GM18951 (cell line): Measurements from ENCODE around the gene CAPN15.

Source experiments
- POLR2A ChIP-seq: IDR thresholded peaks from 4 replicates; pipeline ENCODE4 v1.6.1; 2011; ENCODE audit warnings: mild to moderate bottlenecking; ENCODE audit not compliant: insufficient read length, insufficient read depth; ENCODE audit errors: extremely low read depth
- in situ Hi-C: fragments of 300-500 bp; cut with MboI; formaldehyde crosslinking; loops from one replicate; pipeline ENCODE4 v1.12.0; 2022; ENCODE audit warnings: low sequenced_read_pairs, mixed read lengths, inconsistent platforms; ENCODE audit not compliant: unreplicated experiment

CAPN15 gene

DNA sequence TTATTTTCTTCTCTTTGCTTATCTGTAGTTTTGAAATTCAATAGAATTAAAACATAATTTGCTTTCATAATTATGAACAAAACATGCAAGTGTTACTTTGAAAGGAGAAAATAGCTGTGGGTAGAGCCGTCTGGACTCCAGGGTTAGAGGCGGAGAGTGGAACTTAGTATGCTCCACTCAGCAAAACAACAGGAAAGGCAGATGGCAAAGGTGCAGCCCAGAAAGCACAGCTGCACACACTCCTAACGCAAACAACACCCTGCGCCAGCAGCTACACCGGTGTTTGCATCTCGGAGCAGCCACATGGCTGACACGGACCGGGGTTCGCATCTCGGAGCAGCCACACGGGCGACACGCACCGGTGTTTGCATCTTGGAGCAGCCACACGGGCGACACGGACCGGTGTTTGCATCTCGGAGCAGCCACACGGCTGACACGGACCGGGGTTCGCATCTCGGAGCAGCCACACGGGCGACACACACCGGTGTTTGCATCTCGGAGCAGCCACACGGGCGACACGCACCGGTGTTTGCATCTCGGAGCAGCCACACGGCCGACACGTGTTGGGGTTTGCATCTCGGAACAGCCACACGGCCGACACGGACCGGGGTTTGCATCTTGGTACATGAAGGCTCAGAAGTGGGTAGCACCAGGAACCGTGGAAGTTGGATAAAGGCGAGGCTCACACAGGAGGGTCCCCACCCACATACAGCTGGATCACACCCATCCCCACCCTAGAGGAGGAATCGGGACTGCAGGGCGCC lies 12.2 kb upstream of the CAPN15 start:
- TF ChIP-seq POLR2A: no peak
- in situ Hi-C loops: no loop called here

DNA sequence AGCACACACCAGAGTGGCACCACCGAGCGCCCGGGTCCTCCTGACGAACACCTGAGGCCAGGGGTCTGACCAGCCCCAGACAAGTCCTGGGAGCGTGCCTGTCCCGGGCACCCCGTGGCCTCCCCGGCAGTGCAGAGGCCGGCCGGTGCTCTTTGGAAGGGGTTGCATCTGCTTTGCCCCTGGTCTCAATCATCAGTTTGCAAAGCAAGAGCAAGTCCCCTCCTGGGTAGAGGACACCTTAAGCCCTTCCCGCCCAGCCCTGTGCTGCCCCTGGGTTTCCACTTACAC lies 11.6 kb upstream of the CAPN15 start:
- no peak for TF ChIP-seq POLR2A
- in situ Hi-C loops: no loop called here

DNA sequence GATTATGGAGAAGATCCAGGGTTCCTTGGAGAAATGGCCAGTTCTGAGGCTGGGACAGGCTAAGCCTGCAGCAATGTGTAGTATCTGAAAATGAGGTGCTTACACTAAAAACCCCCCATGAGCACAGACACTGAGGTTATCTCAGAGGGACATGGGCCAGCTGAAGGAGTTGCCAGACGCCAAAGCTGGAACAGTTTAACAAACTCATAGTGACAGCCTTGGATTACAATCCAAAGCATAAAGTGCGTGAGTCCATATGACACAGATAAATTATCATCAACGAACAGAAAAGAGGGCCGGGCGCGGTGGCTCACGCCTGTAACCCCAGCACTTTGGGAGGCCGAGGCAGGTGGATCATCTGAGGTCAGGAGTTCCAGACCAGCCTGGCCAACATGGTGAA lies 11.2 kb upstream of the CAPN15 start:
- TF ChIP-seq POLR2A: no peak
- in situ Hi-C loops: no loop called here

DNA sequence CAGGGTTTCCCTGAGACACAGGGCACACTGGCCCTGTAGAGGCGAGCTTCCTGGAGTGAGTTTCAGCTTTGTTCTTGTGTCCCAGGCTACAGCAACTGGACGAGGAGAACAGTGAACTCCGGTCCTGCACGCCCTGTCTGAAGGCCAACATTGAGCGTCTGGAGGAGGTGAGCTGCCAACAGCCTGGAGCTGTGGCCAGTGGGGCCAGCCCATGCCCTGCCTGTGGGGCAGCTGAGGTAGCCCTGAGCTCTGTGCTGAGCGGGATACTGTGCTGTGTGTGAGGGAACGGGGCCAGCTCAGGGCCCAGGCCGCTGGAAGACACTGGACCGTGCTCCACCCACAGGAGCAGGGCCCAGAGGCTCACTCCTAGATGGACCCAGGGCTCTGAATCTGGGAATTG lies 8.7 kb upstream of the CAPN15 start:
- in situ Hi-C loops: no loop called here
- no peak for TF ChIP-seq POLR2A

DNA sequence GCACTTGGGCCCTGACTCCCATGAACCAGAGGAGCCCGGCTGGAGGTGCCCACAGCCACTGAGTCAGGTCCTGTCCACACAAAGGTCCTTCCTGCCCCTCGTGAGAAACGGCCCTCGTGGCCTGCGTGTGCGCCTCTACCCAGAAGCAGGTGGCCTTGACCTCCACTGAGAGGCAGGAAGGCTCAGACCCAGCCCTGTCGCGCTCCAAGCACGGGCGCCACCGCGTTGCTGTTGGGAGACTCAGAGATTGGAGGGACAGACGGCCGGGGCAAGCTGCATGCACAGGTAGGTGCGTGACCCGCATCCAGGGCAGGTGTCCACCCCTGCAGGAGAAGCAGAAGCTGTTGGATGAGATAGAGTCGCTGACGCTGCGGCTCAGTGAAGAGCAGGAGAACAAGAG lies 8.1 kb upstream of the CAPN15 start:
- TF ChIP-seq POLR2A: no peak
- in situ Hi-C loops: no loop called here

DNA sequence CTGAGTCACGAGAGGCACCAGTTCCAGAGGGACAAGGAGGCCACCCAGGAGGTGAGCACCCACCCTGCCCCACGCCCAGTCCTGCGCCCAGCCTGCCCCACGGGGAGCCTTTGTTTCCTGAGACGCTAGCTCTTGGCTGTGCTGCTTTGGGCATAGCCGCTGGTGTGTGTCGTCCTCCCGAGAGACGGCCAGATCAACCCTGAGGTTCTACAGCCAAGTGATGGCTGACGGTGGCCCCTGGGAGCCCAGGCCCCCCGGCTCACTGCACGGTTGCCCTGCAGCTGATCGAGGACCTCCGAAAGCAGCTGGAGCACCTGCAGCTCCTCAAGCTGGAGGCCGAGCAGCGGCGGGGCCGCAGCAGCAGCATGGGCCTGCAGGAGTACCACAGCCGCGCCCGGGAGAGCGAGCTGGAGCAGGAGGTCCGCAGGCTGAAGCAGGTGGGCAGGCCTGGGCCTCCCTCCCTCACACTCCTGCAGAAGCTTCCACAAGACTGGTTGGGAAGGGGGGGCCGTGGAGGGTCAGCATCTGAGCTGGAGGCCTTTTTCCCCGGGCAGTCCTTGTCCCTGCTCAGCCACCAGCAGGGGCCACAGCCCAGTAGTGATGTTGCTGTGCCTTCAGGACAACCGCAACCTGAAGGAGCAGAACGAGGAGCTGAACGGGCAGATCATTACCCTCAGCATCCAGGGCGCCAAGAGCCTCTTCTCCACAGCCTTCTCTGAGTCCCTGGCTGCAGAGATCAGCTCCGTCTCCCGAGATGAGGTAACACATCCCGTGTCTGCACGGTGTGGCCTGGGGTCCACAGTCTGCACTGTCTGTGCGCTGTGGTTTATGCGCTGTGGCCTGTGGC lies 7.4 kb upstream of the CAPN15 start:
- TF ChIP-seq POLR2A: peak; percentile 4
- in situ Hi-C loops: no loop called here

DNA sequence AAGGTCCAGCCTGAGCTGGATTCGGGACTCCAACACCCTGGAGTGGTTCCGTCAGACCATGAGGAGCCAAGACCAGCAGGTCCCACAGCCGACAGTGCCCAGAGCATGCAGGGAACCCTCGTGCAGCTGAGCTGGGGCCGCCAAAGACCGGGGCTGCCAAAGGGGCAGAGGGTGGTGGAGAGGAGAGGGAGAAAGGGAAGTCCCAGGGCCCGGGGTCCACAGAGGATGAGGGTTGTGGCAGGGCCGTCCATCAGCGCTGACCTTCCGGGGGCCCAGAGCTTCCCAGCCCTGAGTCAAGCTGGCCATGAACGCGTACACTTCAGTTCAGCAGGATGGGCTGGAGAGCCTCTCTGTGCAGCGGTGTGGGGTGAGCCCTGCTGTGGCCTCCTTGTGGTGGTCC lies 6.7 kb upstream of the CAPN15 start:
- in situ Hi-C loops: no loop called here
- TF ChIP-seq POLR2A: no peak

DNA sequence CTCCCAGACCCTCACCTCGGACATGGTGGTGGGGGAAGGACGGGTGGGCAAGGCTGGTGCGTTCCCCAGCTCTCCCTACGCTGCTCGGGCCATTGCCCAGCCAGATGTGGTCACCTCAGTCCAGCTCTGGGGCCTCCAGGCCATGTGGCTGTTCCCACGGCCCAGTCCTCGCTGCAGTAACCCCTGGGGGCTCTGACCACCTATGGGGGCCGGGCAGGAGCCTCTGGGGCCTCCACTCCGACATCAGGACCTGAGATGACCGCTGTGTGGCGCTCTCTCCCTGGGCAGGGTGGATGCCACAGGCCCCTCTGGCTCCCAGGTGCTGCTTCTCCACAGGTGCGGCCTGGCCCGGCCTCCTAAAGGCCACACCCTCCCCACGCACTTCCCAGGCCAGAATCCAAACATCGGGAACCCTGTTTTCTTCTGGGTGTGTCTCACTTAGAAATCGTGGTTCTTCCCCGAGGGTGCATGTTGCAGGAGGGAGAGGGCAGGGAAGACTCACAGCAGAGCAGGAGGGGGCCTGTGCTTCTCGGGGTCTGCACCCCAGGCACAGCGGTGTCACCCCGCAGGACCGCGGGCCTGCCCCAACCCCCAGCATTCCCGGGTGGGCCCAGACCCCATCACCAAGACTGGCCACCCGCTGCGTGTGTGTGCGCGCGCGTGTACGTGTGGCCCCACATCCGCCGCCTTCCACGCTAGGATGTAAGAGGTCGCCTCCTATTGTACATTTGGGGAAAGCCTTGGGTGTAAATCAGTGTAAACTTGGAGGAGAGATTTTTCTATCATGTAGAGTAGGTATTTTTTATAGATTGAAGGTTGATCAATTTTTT lies 5.9 kb upstream of the CAPN15 start:
- TF ChIP-seq POLR2A: no peak
- in situ Hi-C loops: no loop called here

DNA sequence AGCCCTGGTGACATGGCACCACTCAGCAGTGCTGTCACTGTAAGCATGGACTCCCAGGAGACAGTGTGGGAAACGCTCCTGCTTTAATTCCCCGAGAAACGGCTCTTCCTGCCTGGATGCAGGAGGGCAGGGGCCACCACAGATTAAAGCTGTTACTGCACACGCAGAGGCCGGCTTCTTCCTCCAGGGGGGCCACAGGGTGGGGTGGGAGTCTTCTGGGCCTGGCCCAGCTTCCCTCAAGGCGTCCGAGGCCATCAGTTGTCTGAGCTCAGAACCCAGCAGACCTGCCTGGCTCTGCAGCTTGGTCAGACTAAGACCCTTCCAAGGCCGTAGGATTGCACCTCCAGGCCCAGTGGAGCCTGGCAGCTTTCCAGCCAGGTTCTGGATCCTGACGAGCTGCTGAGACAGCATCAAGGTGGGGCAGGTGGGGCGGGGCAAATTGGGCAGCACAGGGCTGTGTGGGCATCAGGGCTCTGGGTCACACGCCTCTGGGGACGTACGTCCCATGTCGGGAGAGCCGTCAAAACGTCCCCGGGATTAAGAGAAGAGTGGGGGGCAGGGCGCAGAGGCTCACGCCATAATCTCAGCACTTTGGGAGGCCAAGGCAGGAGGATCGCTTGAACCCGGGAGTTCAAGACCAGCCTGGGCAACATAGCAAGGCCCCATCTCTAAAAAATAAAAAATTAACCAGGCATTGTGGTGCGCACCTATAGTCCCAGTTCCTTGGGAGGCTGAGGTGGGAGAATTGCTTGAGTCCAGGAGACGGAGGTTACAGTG lies 5.0 kb upstream of the CAPN15 start:
- in situ Hi-C loops: no loop called here
- TF ChIP-seq POLR2A: no peak

DNA sequence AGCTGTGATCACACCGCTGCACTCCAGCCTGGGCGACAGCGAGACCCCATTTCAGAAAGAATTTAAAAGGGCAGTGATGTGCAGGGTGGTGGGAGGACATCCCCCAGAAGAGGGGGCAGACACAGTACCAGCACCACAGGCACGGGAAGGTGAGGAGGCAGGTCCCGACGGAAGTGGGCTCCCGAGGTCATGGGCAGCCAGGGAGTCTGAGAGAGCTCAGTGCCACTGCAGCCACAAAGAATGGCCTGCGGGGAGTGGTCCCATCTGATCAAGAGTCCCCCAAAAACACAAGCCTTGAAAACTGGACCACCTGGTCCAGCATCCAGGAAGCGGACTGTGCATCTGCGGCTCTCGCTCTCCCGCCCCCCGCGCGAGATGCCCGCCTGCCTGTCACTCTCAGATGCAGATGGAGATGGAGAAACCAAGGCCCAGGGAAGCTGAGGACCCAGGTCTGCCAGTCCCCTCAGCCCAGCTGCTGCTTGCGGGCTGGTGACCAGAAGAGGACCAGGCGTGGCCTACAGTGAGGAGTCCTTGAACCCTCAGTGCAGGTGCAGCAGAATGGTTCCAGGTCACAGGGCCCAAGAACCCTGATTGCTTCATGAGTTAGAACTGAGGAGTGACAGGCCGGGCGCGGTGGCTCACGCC lies 4.3 kb upstream of the CAPN15 start:
- in situ Hi-C loops: no loop called here
- no peak for TF ChIP-seq POLR2A

DNA sequence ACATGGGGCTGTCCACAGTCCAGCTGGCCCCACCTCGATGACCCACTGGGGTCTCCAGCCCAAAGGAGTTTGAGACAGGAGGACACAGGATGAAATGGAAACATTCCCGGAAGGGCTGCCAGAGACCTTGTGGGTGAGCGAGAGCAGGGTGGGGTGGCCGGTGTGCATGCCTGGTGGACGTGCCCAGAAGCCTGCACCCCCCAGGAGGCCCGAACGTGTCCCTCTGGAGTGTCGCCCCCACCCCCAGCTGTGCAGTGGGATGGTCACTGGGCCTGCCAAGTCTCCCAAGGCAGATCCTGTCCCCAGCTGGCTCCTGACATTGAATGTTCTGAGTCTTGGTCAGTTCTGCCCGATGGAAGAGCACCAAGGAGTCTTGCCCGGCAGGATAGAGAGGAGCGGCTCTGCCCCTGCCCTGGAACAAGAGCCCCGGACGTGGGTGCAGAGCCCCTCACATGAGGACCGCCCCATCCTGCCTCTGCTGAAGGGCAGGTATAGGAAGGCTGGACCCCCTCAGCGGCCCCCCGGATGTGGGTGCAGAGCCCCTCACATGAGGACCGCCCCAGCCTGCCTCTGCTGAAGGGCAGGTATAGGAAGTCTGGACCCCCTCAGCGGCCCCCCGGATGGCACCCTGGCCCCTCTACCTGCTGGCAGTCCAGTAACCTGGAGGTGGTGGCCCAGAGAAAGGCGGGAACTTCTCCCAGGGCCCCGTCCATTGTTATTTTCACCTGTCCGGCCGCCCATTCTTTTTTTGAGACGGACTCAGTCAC lies 3.1 kb upstream of the CAPN15 start:
- in situ Hi-C loops: no loop called here
- TF ChIP-seq POLR2A: no peak

DNA sequence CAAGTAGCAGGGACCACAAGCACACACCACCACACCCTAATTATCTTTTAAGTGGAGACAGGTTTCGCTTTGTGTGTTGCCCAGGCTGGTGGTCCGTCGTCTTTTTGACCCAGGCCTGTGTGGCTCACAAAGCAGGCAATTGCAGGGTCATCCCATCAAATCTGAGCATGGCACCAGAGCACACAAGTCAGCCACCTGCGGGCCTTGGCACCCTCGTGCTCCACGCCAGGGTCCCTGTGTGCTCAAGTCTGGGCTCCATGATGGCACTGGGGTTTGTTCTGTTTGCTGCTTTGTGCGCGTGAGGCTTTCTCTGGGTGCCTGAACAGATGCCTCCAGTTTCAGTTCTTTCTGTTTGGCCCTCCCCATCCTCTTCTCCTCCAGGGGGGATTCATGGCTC lies 2.4 kb upstream of the CAPN15 start:
- no peak for TF ChIP-seq POLR2A
- in situ Hi-C loops: no loop called here
